Lower leg skin (tissue), 4 donors: ENCODE measurements around the gene ARAP3. TPM values are rescaled to one million over a fixed set of nuclear protein-coding genes. Genes with fewer than 3 reads are reported as not detected.

Experiments used
- DNase-seq, 2 donors: peaks; one replicate each; pipeline ENCODE4 v3.0.0-alpha.2; 2019; ENCODE audit warnings: low spot score in 2 of 2
- H3K4me3 ChIP-seq: fragments of 200-600 bp; sonication (generic); 2 replicates; pipeline ENCODE4 v1.5.1; 2017; ENCODE audit warnings: mild to moderate bottlenecking, low read depth; ENCODE audit not compliant: poor library complexity, severe bottlenecking
- POLR2A ChIP-seq, 2 donors: fragments of 450-650 bp; IDR thresholded peaks; one replicate each; pipeline ENCODE4 v1.6.1; 2016 to 2017; ENCODE audit warnings: antibody characterized with exemption in 2 of 2, mild to moderate bottlenecking in 1 of 2, moderate library complexity in 1 of 2
- WGBS, 2 donors: methylation state at CpG; one replicate each; pipeline ENCODE4 v1.1.5; 2018; 5-methylcytosine and 5-hydroxymethylcytosine counted together
- intact Hi-C: fragments of 100-400 bp; cut with DNase I; formaldehyde crosslinking; loops from one replicate; pipeline ENCODE4 v1.15.0; 2023; ENCODE audit warnings: low total_unique reads
- total RNA-seq, 4 donors: library from RNA; depleted of rRNA; stranded (reverse); fragments of >200 nt; gene quantifications; one replicate each; pipeline ENCODE4 v1.1.0, GENCODE V29; 2016
- TF ChIP-seq, protein P1 (sequence below), 3 donors: fragments of 450-650 bp; IDR thresholded peaks; one replicate each; pipeline ENCODE4 v1.5.1; 2016; ENCODE audit warnings: antibody characterized with exemption in 3 of 3, mild to moderate bottlenecking in 3 of 3, moderate library complexity in 2 of 3

Gene ARAP3
- total RNA-seq, 4 donors from 2014 or later = 2.1 to 4.2 (median 3.7) TPM

DNA sequence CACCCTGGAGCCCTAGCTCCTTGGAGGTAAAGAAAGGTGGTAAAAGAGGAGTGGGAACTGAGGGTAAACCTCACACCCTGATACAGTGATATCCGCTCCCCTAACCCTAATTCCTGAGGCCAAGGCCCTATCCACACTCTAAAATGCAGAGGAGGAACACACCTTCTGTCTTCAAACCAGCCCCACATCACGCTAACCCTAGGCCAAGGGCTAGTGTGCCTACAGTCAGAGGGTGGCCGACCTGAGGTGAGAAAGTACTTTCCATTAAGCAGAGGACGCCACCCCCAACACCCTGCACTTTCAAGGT, 46.0 kb downstream of the ARAP3 start:
- intact Hi-C loops = no loop called here
- WGBS, 2 donors = 2 to 7% methylated on average over 4 of the region's 4 CpGs
- no peak for TF ChIP-seq POLR2A (IDR thresholded peaks at IDR 0.05)
- TF ChIP-seq, protein P1, sequence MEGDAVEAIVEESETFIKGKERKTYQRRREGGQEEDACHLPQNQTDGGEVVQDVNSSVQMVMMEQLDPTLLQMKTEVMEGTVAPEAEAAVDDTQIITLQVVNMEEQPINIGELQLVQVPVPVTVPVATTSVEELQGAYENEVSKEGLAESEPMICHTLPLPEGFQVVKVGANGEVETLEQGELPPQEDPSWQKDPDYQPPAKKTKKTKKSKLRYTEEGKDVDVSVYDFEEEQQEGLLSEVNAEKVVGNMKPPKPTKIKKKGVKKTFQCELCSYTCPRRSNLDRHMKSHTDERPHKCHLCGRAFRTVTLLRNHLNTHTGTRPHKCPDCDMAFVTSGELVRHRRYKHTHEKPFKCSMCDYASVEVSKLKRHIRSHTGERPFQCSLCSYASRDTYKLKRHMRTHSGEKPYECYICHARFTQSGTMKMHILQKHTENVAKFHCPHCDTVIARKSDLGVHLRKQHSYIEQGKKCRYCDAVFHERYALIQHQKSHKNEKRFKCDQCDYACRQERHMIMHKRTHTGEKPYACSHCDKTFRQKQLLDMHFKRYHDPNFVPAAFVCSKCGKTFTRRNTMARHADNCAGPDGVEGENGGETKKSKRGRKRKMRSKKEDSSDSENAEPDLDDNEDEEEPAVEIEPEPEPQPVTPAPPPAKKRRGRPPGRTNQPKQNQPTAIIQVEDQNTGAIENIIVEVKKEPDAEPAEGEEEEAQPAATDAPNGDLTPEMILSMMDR (IDR thresholded peaks at IDR 0.05) = no peak
- DNase-seq = no peak
- H3K4me3 ChIP-seq = peak overlapping the region; percentile 83

DNA sequence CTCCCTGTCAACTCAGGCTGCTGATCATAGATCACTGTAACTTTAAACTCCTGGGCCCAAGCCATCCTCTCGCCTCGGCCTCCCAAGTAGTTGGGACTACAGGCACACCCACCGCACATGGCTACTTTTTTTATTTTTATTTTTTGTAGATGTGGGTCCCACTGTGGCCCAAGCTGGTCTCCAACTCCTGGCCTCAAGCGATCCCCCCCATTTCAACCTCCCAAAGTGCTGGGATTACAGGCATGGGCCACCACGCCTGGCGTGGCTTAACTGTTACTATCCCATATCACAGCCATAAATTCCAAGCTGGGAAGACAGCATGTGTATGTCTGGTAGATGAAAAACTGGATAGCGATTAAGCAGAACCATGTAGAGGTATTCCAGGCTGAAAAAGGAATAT, 46.4 kb downstream of the ARAP3 start:
- intact Hi-C loops = no loop called here
- no peak overlapping the region for H3K4me3 ChIP-seq
- DNase-seq = peak in 1 of 2 donors; percentile 61
- TF ChIP-seq, protein P1 (IDR thresholded peaks at IDR 0.05) = no peak
- TF ChIP-seq POLR2A (IDR thresholded peaks at IDR 0.05) = no peak
- 45 to 59% methylated on average over 7 of the region's 7 CpGs for WGBS, 2 donors

- DNase-seq = peak in 1 of 2 donors; percentile 58
- 84 to 90% methylated on average over 6 of the region's 6 CpGs for WGBS, 2 donors
- intact Hi-C loops = no loop called here
- no peak overlapping the region for H3K4me3 ChIP-seq
- TF ChIP-seq, protein P1 (IDR thresholded peaks at IDR 0.05) = no peak
- TF ChIP-seq POLR2A (IDR thresholded peaks at IDR 0.05) = no peak
Observed at GRCh38 chr5:141634720-141635119, 47.3 kb downstream of the ARAP3 start.

GRCh38 chr5:141633871-141634561, 48.0 kb downstream of the ARAP3 start:
- intact Hi-C loops = no loop called here
- DNase-seq = peak in 1 of 2 donors; percentile 40
- TF ChIP-seq POLR2A (IDR thresholded peaks at IDR 0.05) = no peak
- TF ChIP-seq, protein P1 (IDR thresholded peaks at IDR 0.05) = no peak
- H3K4me3 ChIP-seq = no peak overlapping the region
- WGBS, 2 donors = 79 to 80% methylated on average over 5 of the region's 5 CpGs

DNA sequence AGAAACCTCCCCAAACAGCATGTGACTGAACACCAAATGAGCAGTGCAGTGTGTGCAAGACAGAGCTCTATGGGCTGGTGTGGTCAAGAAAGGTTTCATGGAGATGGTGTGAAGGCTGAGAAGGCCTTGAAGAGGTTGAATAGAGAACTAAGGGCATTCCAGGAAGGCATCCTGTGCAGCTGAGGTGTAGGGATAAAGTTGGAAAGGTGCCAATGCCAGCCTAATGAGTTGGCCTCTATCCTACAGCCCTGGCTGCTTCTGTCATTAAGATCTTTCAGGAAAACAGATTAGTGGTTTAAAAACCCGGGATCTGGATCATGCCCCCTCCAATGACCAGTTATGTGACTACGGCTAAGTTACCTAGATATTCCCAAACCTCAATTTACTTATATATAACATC, 49.4 kb downstream of the ARAP3 start:
- intact Hi-C loops = no loop called here
- no peak for TF ChIP-seq POLR2A (IDR thresholded peaks at IDR 0.05)
- TF ChIP-seq, protein P1 (IDR thresholded peaks at IDR 0.05) = no peak

More for the DNA sequence above, 49.4 kb downstream of the ARAP3 start:
- 90 to 94% methylated on average over 2 of the region's 2 CpGs for WGBS, 2 donors
- DNase-seq = no peak
- H3K4me3 ChIP-seq = no peak overlapping the region
